Adipocyte (in vitro differentiated cells): ENCODE measurements around the gene CMTR1.

Experiments
- DNase-seq: peaks from one replicate; pipeline ENCODE4 v3.0.0-alpha.2; 2015; ENCODE audit warnings: low read depth
- H3K27me3 ChIP-seq: replicated peaks from 2 replicates; pipeline ENCODE4 v1.7.0; 2013; ENCODE audit warnings: mild to moderate bottlenecking, low read length, moderate library complexity; ENCODE audit not compliant: control insufficient read depth, insufficient read depth
- H3K36me3 ChIP-seq: 2 replicates; pipeline ENCODE4 v1.7.0; 2013; ENCODE audit warnings: low read length, mild to moderate bottlenecking, moderate library complexity; ENCODE audit not compliant: control insufficient read depth, insufficient read depth, severe bottlenecking
- H3K4me1 ChIP-seq: 2 replicates; pipeline ENCODE4 v1.7.0; 2013; ENCODE audit warnings: mild to moderate bottlenecking, low read length, moderate library complexity; ENCODE audit not compliant: control insufficient read depth, insufficient read depth
- H3K4me3 ChIP-seq: 2 replicates; pipeline ENCODE4 v1.7.0; 2013; ENCODE audit warnings: mild to moderate bottlenecking, low read length, moderate library complexity
- H3K9ac ChIP-seq: 2 replicates; pipeline ENCODE4 v1.7.0; 2013; ENCODE audit warnings: mild to moderate bottlenecking, low read length, moderate library complexity
- H3K9me3 ChIP-seq: 2 replicates; pipeline ENCODE4 v1.7.0; 2013; ENCODE audit warnings: mild to moderate bottlenecking, low read length, moderate library complexity; ENCODE audit not compliant: control insufficient read depth

CMTR1 gene

GRCh38 chr6:37507690-37508421 lies 74.8 kb downstream of the CMTR1 start:
- DNase-seq: no peak
- H3K9ac ChIP-seq: no peak overlapping the region
- H3K9me3 ChIP-seq: no peaks in the 10 kb centered on the region
- no peak overlapping the region for H3K4me3 ChIP-seq
- peaks cover 47% of the 10 kb centered on the region for H3K27me3 ChIP-seq
- H3K36me3 ChIP-seq: no peaks in the 10 kb centered on the region
- no peaks in the 10 kb centered on the region for H3K4me1 ChIP-seq

- peaks cover 51% of the 10 kb centered on the region for H3K27me3 ChIP-seq
- no peak overlapping the region for H3K9ac ChIP-seq
- no peaks in the 10 kb centered on the region for H3K36me3 ChIP-seq
- DNase-seq: no peak
- no peak overlapping the region for H3K4me3 ChIP-seq
- H3K4me1 ChIP-seq: peaks cover 11% of the 10 kb centered on the region
- H3K9me3 ChIP-seq: no peaks in the 10 kb centered on the region
Observed at GRCh38 chr6:37511201-37511600, 78.2 kb downstream of the CMTR1 start.

DNA sequence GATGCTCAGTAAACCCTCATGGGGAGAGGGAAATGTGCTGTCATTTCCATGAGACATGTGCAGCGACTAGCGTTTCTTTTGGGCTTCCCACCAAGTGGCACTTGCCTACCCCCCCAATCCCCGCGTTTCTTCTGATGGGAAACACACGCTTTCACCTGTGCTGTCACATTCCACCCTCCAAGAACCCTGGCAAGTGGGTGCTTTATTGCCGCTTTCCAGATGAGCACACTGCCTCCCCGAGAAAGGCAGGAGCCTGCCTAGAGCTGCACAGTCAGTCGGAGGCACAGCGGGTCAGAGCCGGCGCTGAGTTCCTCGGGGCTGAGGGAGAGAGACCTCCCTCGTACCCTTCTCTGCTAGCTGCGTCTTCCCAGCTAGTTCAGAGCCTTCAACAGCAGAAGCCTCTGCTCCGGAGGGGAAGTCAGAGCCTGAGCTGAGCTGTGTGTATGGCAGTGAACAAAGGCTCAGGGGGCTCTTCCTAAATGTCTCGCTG lies 78.9 kb downstream of the CMTR1 start:
- Histone ChIP-seq H3K36me3 (no peaks in the 10 kb centered on the region), H3K27me3 (peaks cover 47% of the 10 kb centered on the region), H3K9ac (no peak overlapping the region), H3K9me3 (no peaks in the 10 kb centered on the region), H3K4me1 (peaks cover 18% of the 10 kb centered on the region), H3K4me3 (no peak overlapping the region)
- DNase-seq: no peak

DNA sequence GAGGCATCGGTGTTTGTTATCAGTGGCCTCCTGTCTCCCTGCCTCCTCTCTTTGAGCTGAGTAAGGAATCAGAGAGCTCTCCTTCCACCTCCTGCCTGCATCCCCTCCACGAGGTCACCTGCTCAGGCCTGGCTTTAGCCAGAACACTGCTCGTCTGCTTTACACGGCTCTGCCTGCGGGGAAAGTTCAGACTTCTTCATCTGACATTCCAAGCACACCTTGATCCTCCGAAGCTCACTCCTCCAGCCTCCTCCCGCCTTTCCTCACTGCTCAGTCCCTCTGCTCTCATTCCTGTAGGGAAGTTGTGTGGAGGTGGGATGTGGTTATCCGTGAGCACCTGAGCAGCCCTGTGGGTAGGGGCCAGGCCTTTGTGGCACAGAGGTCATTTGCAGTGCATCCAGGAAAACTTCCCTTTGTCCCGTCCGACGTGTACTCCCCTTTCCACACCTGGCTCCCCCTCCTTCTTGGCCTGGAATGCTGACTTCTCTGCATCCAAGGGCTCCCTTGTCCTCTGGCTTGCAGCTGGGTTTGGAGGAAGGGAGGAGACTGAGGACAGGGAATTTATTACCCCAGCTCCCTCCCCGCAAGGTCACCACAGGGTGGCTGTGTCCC lies 79.5 kb downstream of the CMTR1 start:
- no peaks in the 10 kb centered on the region for H3K9me3 ChIP-seq
- no peak for DNase-seq
- peaks cover 45% of the 10 kb centered on the region for H3K27me3 ChIP-seq
- no peak overlapping the region for H3K4me3 ChIP-seq
- H3K9ac ChIP-seq: no peak overlapping the region
- H3K36me3 ChIP-seq: no peaks in the 10 kb centered on the region
- H3K4me1 ChIP-seq: peaks cover 23% of the 10 kb centered on the region

- DNase-seq: no peak
- Histone ChIP-seq H3K36me3 (no peaks in the 10 kb centered on the region), H3K9ac (no peak overlapping the region), H3K27me3 (peaks cover 45% of the 10 kb centered on the region), H3K9me3 (no peaks in the 10 kb centered on the region), H3K4me1 (peaks cover 29% of the 10 kb centered on the region), H3K4me3 (no peak overlapping the region)
Observed at GRCh38 chr6:37513155-37513554, 80.1 kb downstream of the CMTR1 start.

- peaks cover 29% of the 10 kb centered on the region for H3K4me1 ChIP-seq
- no peak for DNase-seq
- H3K9ac ChIP-seq: no peak overlapping the region
- no peaks in the 10 kb centered on the region for H3K36me3 ChIP-seq
- no peak overlapping the region for H3K4me3 ChIP-seq
- H3K9me3 ChIP-seq: no peaks in the 10 kb centered on the region
- H3K27me3 ChIP-seq: peaks cover 45% of the 10 kb centered on the region
Observed at GRCh38 chr6:37513576-37513975, 80.6 kb downstream of the CMTR1 start.

DNA sequence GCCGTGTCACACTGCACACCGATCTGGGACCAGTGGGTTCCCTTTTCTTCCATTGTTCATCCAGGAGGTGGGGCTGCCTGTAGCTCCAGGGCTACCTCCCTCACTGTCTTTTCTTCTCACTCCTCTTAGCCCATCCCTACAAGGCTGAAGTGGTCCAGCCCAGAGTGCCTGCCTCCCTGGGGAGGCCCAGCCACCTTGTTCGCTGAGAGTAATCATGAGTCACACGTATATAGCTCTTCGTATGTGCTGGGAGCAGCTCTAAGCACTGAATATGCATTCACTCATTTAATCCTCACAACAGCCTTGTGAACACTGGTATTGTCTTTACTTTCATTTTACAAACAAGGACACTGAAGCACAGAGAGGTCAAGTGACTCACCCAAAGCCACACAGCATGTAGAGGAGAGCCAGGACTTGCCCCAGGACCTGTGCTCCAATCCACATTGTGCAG lies 81.3 kb downstream of the CMTR1 start:
- no peaks in the 10 kb centered on the region for H3K36me3 ChIP-seq
- no peak for DNase-seq
- H3K9me3 ChIP-seq: peaks cover 7% of the 10 kb centered on the region
- no peak overlapping the region for H3K4me3 ChIP-seq
- H3K4me1 ChIP-seq: peaks cover 29% of the 10 kb centered on the region
- peaks cover 47% of the 10 kb centered on the region for H3K27me3 ChIP-seq
- H3K9ac ChIP-seq: no peak overlapping the region

GRCh38 chr6:37514837-37515236 lies 81.8 kb downstream of the CMTR1 start:
- Histone ChIP-seq H3K4me3 (no peak overlapping the region), H3K27me3 (peaks cover 42% of the 10 kb centered on the region), H3K9ac (no peak overlapping the region), H3K9me3 (peaks cover 7% of the 10 kb centered on the region), H3K36me3 (no peaks in the 10 kb centered on the region), H3K4me1 (peaks cover 29% of the 10 kb centered on the region)
- no peak for DNase-seq

DNA sequence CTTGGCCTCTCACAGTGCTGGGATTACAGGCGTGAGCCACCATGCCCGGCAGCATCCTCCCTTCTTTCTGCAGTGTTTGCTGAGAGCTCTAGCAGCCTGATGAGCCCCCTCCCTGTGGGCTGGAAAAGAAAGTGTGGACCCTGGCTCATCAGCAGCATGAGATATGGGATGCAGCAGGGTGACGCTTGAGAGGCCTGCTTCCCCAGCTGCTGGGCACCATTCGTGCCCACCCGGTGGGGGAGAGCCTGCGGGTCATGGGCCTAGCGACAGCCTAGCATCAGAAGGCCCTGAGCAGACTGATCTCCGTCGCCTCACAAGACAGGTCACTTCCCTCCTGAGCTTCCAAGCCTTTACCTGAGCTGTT lies 82.7 kb downstream of the CMTR1 start:
- H3K9me3 ChIP-seq: peaks cover 7% of the 10 kb centered on the region
- H3K4me3 ChIP-seq: no peak overlapping the region
- no peak for DNase-seq
- H3K9ac ChIP-seq: no peak overlapping the region
- peaks cover 29% of the 10 kb centered on the region for H3K4me1 ChIP-seq
- no peaks in the 10 kb centered on the region for H3K36me3 ChIP-seq
- H3K27me3 ChIP-seq: peaks cover 37% of the 10 kb centered on the region

- Histone ChIP-seq H3K27me3 (peaks cover 36% of the 10 kb centered on the region), H3K9me3 (peaks cover 7% of the 10 kb centered on the region), H3K36me3 (no peaks in the 10 kb centered on the region), H3K4me1 (peaks cover 29% of the 10 kb centered on the region), H3K4me3 (no peak overlapping the region), H3K9ac (no peak overlapping the region)
- no peak for DNase-seq
Observed at GRCh38 chr6:37516076-37516919, 83.3 kb downstream of the CMTR1 start.

DNA sequence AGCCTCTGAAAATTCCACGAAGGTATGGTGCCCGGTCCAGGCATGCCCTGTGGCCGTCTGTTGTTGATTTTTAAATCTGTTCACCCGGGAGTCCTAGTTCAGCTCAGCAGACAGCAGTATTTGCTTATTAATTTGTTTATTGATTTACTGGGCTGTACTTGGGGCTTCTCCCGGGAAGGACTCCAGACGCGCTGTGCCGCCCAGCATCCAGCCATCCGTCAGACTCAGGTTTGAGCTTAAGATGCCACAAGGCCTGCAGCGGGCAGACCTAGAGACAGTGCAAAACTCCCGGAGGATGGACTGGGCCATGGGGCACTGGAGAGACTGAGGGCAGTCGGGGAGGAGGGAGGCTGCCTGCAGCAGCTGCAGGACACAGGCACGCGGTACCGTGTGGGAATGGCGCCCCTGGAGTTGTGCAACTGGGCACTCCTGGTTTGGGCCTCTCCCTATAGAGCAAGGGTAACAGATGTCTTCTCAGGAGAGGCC lies 83.9 kb downstream of the CMTR1 start:
- Histone ChIP-seq H3K9me3 (peaks cover 7% of the 10 kb centered on the region), H3K4me1 (peaks cover 29% of the 10 kb centered on the region), H3K4me3 (no peak overlapping the region), H3K27me3 (peaks cover 36% of the 10 kb centered on the region), H3K36me3 (no peaks in the 10 kb centered on the region), H3K9ac (no peak overlapping the region)
- peak; percentile 19 for DNase-seq
